Measurements from ENCODE around the gene SF3A2.

SF3A2 gene

DNA sequence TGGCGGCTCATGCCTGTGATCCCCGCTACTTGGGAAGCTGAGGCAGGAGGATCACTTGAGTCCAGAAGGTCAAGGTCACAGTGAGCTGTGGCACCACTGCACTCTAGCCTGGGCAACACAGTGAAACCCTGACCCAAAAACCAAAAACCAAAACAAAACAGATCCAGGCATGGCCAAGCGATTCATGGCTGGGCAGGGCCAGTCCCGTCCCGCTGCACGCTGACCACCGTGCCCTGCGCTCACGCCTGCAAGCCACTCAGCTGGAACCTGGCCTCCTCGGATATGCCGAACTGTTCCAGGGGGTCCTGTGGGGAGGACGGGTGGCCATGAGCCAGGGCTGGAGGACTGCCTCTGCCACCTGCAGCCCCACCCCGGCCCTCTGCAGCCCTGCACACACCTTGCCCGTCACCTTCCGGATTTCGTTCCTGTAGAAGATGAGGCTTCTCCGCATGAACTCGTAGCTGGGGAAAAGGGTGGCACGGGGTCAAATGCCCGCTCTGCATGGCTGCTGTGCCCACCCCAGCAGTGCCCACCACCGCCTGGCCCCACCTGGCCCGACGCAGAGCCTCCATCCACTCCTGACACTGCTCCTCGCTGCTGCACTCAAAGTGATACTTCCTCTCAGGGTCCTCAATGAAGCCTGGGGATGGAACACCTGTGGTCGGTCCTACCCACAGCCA, 2.9 kb upstream of the SF3A2 start:
- TF ChIP-seq, protein P1, sequence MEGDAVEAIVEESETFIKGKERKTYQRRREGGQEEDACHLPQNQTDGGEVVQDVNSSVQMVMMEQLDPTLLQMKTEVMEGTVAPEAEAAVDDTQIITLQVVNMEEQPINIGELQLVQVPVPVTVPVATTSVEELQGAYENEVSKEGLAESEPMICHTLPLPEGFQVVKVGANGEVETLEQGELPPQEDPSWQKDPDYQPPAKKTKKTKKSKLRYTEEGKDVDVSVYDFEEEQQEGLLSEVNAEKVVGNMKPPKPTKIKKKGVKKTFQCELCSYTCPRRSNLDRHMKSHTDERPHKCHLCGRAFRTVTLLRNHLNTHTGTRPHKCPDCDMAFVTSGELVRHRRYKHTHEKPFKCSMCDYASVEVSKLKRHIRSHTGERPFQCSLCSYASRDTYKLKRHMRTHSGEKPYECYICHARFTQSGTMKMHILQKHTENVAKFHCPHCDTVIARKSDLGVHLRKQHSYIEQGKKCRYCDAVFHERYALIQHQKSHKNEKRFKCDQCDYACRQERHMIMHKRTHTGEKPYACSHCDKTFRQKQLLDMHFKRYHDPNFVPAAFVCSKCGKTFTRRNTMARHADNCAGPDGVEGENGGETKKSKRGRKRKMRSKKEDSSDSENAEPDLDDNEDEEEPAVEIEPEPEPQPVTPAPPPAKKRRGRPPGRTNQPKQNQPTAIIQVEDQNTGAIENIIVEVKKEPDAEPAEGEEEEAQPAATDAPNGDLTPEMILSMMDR (conservative IDR thresholded peaks at IDR 0.05), result no peak
- H3K27ac ChIP-seq, result no peak overlapping the region; the same call in 1 of the 2 replicates

DNA sequence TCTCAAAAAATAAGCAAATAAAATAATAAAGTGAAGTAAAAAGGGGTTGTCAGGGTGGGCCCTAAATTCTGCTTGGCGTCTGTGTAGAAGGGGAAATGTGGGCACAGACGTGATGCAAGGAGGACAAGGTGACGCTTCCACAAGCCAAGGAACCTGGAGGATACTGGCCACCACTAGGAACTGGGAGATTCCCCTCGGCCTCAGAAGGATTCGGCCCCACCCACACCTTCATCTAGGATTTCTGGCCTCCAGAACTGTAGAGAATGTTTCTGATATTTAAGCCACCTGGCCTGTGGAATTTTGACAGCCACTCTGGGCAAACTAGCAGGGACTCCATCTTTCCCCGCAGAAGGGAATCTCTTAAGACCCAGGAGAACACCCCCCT, 1.6 kb upstream of the SF3A2 start:
- H3K27ac ChIP-seq, result peak overlapping the region; percentile 99
- TF ChIP-seq, protein P1 (conservative IDR thresholded peaks at IDR 0.05), result no peak

DNA sequence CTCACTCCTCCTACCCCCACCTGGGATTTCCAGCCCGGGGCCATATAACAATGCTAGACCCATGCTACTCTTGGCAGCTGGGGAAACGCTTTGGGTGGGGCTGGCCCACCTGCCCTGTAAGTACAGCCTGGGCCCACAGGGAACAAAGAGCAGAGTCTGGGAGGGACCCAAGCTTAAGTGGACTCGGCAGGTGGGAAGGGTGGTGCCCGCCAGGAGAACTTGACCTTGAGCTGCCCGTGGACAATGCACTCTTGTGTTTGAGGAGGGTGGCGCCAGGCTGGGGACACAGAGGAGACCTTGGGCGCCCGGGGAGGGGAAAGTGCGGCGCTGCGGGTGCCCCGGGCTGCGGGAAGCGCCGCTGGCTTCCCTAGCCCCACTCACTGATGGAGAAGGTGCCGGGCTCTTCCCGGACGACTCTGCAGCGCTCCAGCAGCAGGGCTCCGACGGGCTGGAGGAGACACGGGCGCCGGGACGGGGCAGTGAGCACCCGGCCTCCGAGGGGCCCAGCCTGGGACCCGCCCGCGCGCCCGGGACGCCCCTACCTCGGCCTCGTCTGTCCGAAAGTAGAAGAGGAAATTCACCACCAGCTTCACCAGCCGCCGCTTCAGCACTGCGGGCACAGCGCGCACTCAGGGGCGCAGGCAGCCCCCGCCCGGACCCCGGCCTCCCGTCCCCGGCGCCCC, 1.1 kb upstream of the SF3A2 start:
- H3K27ac ChIP-seq, result peak overlapping the region; percentile 99
- TF ChIP-seq, protein P1 (conservative IDR thresholded peaks at IDR 0.05), result no peak

DNA sequence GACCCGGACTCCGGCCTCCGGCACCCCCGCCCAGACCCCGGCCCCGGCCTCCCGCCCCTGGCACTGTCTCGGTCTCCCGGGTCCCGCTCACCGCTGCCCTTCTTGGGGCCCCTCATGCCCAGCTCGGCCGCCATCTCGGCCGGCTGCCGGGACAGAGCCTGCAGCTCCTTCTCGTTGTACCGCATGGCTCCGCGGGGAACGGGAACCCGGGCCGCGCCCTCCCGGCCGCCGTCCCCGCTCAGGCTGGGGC, 635 bp upstream of the SF3A2 start:
- peak overlapping the region; percentile 99 for H3K27ac ChIP-seq
- TF ChIP-seq, protein P1 (conservative IDR thresholded peaks at IDR 0.05), result no peak

DNA sequence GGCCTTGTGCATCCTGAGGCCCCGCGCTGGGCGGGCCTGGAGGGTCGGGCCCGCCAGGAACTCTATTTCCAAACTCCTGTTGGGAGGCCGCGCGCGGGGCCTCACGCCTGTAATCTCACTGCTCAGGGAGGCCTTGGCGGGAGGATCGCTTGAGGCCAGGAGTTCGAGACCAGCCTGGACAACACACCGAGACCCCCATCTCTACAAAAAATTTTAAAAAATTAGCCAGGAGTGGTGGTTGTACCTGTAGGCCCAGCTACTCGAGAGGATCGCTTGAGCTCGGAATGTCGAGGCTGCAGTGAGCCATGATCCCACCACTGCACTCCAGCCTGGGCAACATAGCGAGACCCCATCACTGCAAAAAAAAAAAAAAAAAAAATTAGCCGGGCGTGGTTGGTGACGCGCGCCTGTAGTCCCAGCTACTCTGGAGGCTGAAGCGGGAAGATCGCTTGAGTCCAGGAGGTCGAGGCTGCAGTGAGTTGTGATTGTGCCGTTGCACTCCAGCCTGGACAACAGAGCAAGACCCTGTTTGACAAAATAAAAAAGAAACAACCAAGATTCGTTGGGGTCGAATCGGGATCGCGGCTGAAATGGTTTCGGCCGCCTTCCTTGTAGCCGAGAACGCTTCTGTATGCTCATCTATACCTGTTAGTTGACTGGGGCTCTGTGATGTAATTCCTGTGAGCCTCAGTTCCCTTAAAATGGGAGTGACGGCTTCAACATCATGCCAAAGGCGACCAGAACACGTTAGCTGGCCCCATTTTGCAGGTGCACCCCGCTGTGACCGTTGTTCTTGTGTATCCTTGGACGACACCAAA, 636 bp downstream of the SF3A2 start:
- TF ChIP-seq, protein P1 (conservative IDR thresholded peaks at IDR 0.05), result no peak
- peak overlapping the region; percentile 99 for H3K27ac ChIP-seq

DNA sequence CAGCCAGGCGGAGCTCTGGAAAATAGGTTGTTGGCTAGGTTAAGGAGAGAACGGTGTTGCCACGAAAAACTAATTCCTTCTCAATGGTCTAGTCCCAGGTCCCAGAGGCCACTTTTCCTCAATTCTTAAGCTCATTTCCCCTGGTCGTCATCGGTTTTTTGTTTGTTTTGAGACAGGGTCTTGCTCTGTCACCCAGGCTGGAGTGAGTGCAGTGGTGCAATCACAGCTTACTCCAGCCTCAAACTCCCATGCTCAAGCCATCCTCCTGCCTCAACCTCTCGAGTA, 1.2 kb downstream of the SF3A2 start:
- peak overlapping the region; percentile 99 for H3K27ac ChIP-seq
- TF ChIP-seq, protein P1 (conservative IDR thresholded peaks at IDR 0.05), result no peak

DNA sequence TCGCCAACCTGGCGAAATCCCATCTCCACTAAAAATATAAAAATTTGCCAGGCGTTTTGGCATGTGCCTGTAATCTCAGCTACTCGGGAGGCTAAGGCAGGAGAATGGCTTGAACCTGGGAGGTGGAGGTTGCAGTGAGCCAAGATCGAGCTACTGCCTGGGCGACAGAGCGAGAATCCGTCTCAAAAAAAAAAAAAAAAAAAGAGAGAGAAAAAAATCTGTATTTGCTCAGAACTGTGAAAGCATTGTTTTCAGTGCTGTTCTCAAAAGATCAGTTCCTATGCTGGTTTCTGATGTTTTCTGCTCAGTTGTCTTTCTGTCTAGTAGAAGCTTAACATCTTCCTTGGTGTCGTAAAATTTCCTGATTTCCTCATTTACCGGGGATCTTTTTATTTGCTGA, 2.5 kb downstream of the SF3A2 start:
- H3K27ac ChIP-seq, result peak overlapping the region; percentile 99

More for the DNA sequence above, 2.5 kb downstream of the SF3A2 start:
- TF ChIP-seq, protein P1 (conservative IDR thresholded peaks at IDR 0.05), result no peak
